HEK293 (cell line): ENCODE results near the gene ZSCAN22.

ENCODE experiments used
- CTCF ChIA-PET: fragments of 350-600 bp; formaldehyde crosslinking; extraction: SDS; loops from one replicate; lab custom pipeline; 2021; ENCODE audit warnings: antibody characterized with exemption; lab: Yijun Ruan, JAX
- POLR2A ChIA-PET: fragments of 300-600 bp; formaldehyde crosslinking; extraction: SDS; loops from one replicate; lab custom pipeline; 2020; ENCODE audit warnings: antibody characterized with exemption, inconsistent platforms; lab: Yijun Ruan, JAX
- H3K27ac ChIP-seq: fragments of 200-500 bp; sonication (Bioruptor generic); 2 replicates; pipeline ENCODE4 v1.5.1; 2014; ENCODE audit warnings: low read depth, low read length, control low read depth, inconsistent platforms; ENCODE audit errors: extremely low read depth
- H3K36me3 ChIP-seq, 2 experiments: fragments of 200-500 bp in 1 of 2; sonication (Bioruptor generic) in 1 of 2; 1 replicate in 1 of 2; 2 replicates in 1 of 2; pipeline ENCODE4 v1.5.1; 2014 to 2017; ENCODE audit warnings: inconsistent platforms in 2 of 2, low read length in 2 of 2; ENCODE audit not compliant: control insufficient read depth in 2 of 2, insufficient read depth in 1 of 2
- H3K4me1 ChIP-seq: fragments of 200-500 bp; sonication (Bioruptor generic); 2 replicates; pipeline ENCODE4 v1.5.1; 2014; ENCODE audit warnings: mild to moderate bottlenecking, low read length, inconsistent platforms; ENCODE audit not compliant: control insufficient read depth, insufficient read depth
- H3K4me3 ChIP-seq: 2 replicates; pipeline ENCODE4 v1.5.1; 2011; ENCODE audit warnings: low read depth, mild to moderate bottlenecking, control low read depth, low read length, moderate library complexity
- H3K9me3 ChIP-seq: fragments of 200-500 bp; sonication (Bioruptor generic); 2 replicates; pipeline ENCODE4 v1.5.1; 2014; ENCODE audit warnings: low read depth, low read length, inconsistent platforms; ENCODE audit not compliant: control insufficient read depth, insufficient read depth
- EGR2 ChIP-seq: fragments of 450-650 bp; formaldehyde crosslinking; IDR thresholded peaks from 2 replicates; pipeline ENCODE4 v1.5.1; 2016; ENCODE audit warnings: low read depth, missing biosample characterization, missing genetic modification characterization
- HIC1 ChIP-seq: fragments of 450-650 bp; formaldehyde crosslinking; IDR thresholded peaks from 2 replicates; pipeline ENCODE4 v1.5.1; 2016; ENCODE audit warnings: missing biosample characterization, missing genetic modification characterization
- HOXC10 ChIP-seq: sonication (generic); formaldehyde crosslinking; IDR thresholded peaks from 2 replicates; pipeline ENCODE4 v1.8.1; 2023; ENCODE audit warnings: mild to moderate bottlenecking, missing genetic modification reagents
- KLF7 ChIP-seq: fragments of 450-650 bp; formaldehyde crosslinking; IDR thresholded peaks from 2 replicates; pipeline ENCODE4 v1.5.1; 2016; ENCODE audit warnings: missing biosample characterization, missing genetic modification characterization, borderline replicate concordance
- KLF9 ChIP-seq: fragments of 450-650 bp; formaldehyde crosslinking; IDR thresholded peaks from 2 replicates; pipeline ENCODE4 v1.5.1; 2016; ENCODE audit warnings: missing biosample characterization, missing genetic modification characterization, low read depth
- MYNN ChIP-seq: fragments of 450-650 bp; formaldehyde crosslinking; IDR thresholded peaks from 2 replicates; pipeline ENCODE4 v1.5.1; 2016; ENCODE audit warnings: missing biosample characterization, missing genetic modification characterization, borderline replicate concordance
- TRIM28 ChIP-seq: IDR thresholded peaks from 2 replicates; pipeline ENCODE4 v1.6.1; 2011; ENCODE audit warnings: low read length, control low read depth, borderline replicate concordance
- ZFHX2 ChIP-seq: fragments of 450-650 bp; formaldehyde crosslinking; conservative IDR thresholded peaks from 2 replicates; pipeline ENCODE4 v1.5.1; 2016; ENCODE audit warnings: missing biosample characterization, missing genetic modification characterization
- ZNF184 ChIP-seq: fragments of 450-650 bp; IDR thresholded peaks from 2 replicates; pipeline ENCODE4 v1.5.1; 2018; ENCODE audit warnings: missing biosample characterization, mild to moderate bottlenecking, missing genetic modification characterization
- ZNF223 ChIP-seq: fragments of 450-650 bp; formaldehyde crosslinking; IDR thresholded peaks from 2 replicates; pipeline ENCODE4 v1.5.1; 2016; ENCODE audit warnings: missing biosample characterization, missing genetic modification characterization
- ZNF239 ChIP-seq: fragments of 450-650 bp; formaldehyde crosslinking; IDR thresholded peaks from 2 replicates; pipeline ENCODE4 v1.5.1; 2016; ENCODE audit warnings: missing biosample characterization, missing genetic modification characterization
- ZNF426 ChIP-seq: fragments of 450-650 bp; formaldehyde crosslinking; IDR thresholded peaks from 2 replicates; pipeline ENCODE4 v1.5.1; 2017; ENCODE audit warnings: missing biosample characterization, missing genetic modification characterization, mild to moderate bottlenecking, inconsistent platforms, moderate library complexity
- ZNF544 ChIP-seq: fragments of 450-650 bp; formaldehyde crosslinking; IDR thresholded peaks from 2 replicates; pipeline ENCODE4 v1.5.0; 2017; ENCODE audit warnings: missing biosample characterization, missing genetic modification characterization
- ZNF624 ChIP-seq: fragments of 450-650 bp; formaldehyde crosslinking; IDR thresholded peaks from 2 replicates; pipeline ENCODE4 v1.5.1; 2017; ENCODE audit warnings: missing biosample characterization, missing genetic modification characterization
- ZNF629 ChIP-seq: fragments of 450-650 bp; formaldehyde crosslinking; IDR thresholded peaks from 2 replicates; pipeline ENCODE4 v1.5.1; 2017; ENCODE audit warnings: missing biosample characterization, missing genetic modification characterization
- ZNF777 ChIP-seq: fragments of 450-650 bp; formaldehyde crosslinking; IDR thresholded peaks from 2 replicates; pipeline ENCODE4 v1.5.1; 2017; ENCODE audit warnings: missing biosample characterization, missing genetic modification characterization, borderline replicate concordance
- ZNF792 ChIP-seq: fragments of 450-650 bp; formaldehyde crosslinking; IDR thresholded peaks from 2 replicates; pipeline ENCODE4 v1.5.1; 2016; ENCODE audit warnings: missing biosample characterization, missing genetic modification characterization
- ZXDB ChIP-seq: fragments of 450-650 bp; formaldehyde crosslinking; IDR thresholded peaks from 2 replicates; pipeline ENCODE4 v1.5.1; 2016; ENCODE audit warnings: missing biosample characterization, missing genetic modification characterization
- TF ChIP-seq, protein P1 (sequence below): fragments of 450-650 bp; formaldehyde crosslinking; IDR thresholded peaks from 2 replicates; pipeline ENCODE4 v1.5.1; 2017; ENCODE audit warnings: missing biosample characterization, missing genetic modification characterization
- TF ChIP-seq, protein P2 (sequence below): fragments of 450-650 bp; IDR thresholded peaks from 2 replicates; pipeline ENCODE4 v1.5.1; 2018; ENCODE audit warnings: missing biosample characterization, missing genetic modification characterization
- TF ChIP-seq, protein P3 (sequence below): fragments of 450-650 bp; formaldehyde crosslinking; IDR thresholded peaks from 2 replicates; pipeline ENCODE4 v1.5.1; 2016; ENCODE audit warnings: missing biosample characterization, missing genetic modification characterization

Gene ZSCAN22

GRCh38 chr19:58357481-58358145, 30.8 kb downstream of the ZSCAN22 start:
- CTCF ChIA-PET, result no interaction called here
- H3K4me1 ChIP-seq, result no peaks in the 10 kb centered on the region

DNA sequence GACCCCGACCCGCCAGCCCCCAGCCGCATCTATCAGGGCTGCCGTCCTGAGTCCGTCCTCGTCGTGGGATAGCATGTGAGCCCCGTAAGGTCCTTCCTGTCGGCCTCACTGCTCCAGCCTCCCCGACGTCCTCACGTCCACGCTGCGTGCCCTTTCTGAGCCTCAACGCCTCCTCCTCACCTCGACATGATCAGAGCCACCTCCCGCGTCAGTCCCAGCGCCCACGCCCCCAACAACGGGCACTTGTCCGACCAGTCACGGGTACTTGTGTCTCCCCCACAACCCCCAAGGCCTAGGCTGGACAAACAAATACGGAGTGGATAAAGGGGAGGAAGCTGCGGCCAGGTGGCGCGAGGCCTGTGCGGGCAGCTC, 35.1 kb downstream of the ZSCAN22 start:
- H3K9me3 ChIP-seq, result no peaks in the 10 kb centered on the region
- CTCF ChIA-PET, result interaction anchor here (0.7 to 1.5 kb wide), 5 partner anchors 12 to 229 kb away, joined by 3 to 9 read pairs (median 5); no protein-coding TSS in a partner anchor
- POLR2A ChIA-PET, result interaction anchor here (0.5 to 3.2 kb wide), 36 partner anchors 9 to 213 kb away, joined by 3 to 38 read pairs (median 9); partner anchors contain the start of genes A1BG, CHMP2A, RNF225 and RPS5
- peak overlapping the region; percentile 96 for H3K4me3 ChIP-seq
- TF ChIP-seq KLF9 (tag by site-specific recombination), result peak; percentile 15; the same call in 1 of the 2 replicates
- TF ChIP-seq ZNF777 (tag by site-specific recombination), result peak; percentile 99
- no peak for TF ChIP-seq KLF7 (tag by site-specific recombination)
- peak; percentile 82 for TF ChIP-seq ZFHX2
- TF ChIP-seq ZNF239 (tag by site-specific recombination), result 0 out of 2 replicates have a peak, but pooled peaks have one; percentile 10
- 0 out of 2 replicates have a peak, but pooled peaks have one; percentile 43 for TF ChIP-seq HOXC10 (CRISPR knock-in tag)
- no peak for TF ChIP-seq ZNF544 (tag by site-specific recombination)
- 0 out of 2 replicates have a peak, but pooled peaks have one; percentile 14 for TF ChIP-seq ZNF792
- TF ChIP-seq, protein P1, sequence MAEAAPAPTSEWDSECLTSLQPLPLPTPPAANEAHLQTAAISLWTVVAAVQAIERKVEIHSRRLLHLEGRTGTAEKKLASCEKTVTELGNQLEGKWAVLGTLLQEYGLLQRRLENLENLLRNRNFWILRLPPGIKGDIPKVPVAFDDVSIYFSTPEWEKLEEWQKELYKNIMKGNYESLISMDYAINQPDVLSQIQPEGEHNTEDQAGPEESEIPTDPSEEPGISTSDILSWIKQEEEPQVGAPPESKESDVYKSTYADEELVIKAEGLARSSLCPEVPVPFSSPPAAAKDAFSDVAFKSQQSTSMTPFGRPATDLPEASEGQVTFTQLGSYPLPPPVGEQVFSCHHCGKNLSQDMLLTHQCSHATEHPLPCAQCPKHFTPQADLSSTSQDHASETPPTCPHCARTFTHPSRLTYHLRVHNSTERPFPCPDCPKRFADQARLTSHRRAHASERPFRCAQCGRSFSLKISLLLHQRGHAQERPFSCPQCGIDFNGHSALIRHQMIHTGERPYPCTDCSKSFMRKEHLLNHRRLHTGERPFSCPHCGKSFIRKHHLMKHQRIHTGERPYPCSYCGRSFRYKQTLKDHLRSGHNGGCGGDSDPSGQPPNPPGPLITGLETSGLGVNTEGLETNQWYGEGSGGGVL, result peak; percentile 36; the same call in 1 of the 2 replicates
- no peak for TF ChIP-seq ZNF184 (tag by site-specific recombination)
- TF ChIP-seq TRIM28, result no peak; the same call in 1 of the 2 replicates
- TF ChIP-seq EGR2 (tag by site-specific recombination), result peak; percentile 87
- TF ChIP-seq, all 188 proteins: peak for 8
- Histone ChIP-seq H3K27ac (peak overlapping the region; percentile 85), H3K36me3 (no peaks in the 10 kb centered on the region; a peak in 1 of 3 replicates), H3K4me1 (no peaks in the 10 kb centered on the region)

More at GRCh38 chr19:58357481-58358145, 30.8 kb downstream of the ZSCAN22 start:
- Histone ChIP-seq H3K27ac (no peak overlapping the region), H3K36me3 (no peaks in the 10 kb centered on the region; a peak in 1 of 3 replicates), H3K9me3 (no peaks in the 10 kb centered on the region), H3K4me3 (no peak overlapping the region)
- TF ChIP-seq HIC1 (tag by site-specific recombination) (0 out of 2 replicates have a peak, but pooled peaks have one; percentile 17), ZFHX2 (no peak)
- POLR2A ChIA-PET, result no interaction called here

- no peaks in the 10 kb centered on the region for H3K9me3 ChIP-seq
- H3K4me1 ChIP-seq, result no peaks in the 10 kb centered on the region
- H3K4me3 ChIP-seq, result peak within 1 kb of the TSS; percentile 96
- ChIA-PET CTCF (interaction anchor here (0.7 to 1.5 kb wide), 7 partner anchors 11 to 230 kb away, joined by 3 to 9 read pairs (median 5); partner anchors contain the start of gene ZBTB45), POLR2A (interaction anchor here (0.5 to 3.2 kb wide), 42 partner anchors 10 to 359 kb away, joined by 3 to 38 read pairs (median 6); partner anchors contain the start of genes A1BG, CHMP2A, RNF225 and RPS5)
- H3K36me3 ChIP-seq, result no peaks in the 10 kb centered on the region; a peak in 1 of 3 replicates
- peak within 1 kb of the TSS; percentile 85 for H3K27ac ChIP-seq
- TF ChIP-seq ZNF629 (tag by site-specific recombination), result peak; percentile 42; the same call in 1 of the 2 replicates
- no peak for TF ChIP-seq ZNF426 (tag by site-specific recombination)
- no peak for TF ChIP-seq ZNF223 (tag by site-specific recombination)
- TF ChIP-seq, protein P2, sequence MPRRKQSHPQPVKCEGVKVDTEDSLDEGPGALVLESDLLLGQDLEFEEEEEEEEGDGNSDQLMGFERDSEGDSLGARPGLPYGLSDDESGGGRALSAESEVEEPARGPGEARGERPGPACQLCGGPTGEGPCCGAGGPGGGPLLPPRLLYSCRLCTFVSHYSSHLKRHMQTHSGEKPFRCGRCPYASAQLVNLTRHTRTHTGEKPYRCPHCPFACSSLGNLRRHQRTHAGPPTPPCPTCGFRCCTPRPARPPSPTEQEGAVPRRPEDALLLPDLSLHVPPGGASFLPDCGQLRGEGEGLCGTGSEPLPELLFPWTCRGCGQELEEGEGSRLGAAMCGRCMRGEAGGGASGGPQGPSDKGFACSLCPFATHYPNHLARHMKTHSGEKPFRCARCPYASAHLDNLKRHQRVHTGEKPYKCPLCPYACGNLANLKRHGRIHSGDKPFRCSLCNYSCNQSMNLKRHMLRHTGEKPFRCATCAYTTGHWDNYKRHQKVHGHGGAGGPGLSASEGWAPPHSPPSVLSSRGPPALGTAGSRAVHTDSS, result no peak
- TF ChIP-seq ZNF624, result no peak
- peak; percentile 51; the same call in 1 of the 2 replicates for TF ChIP-seq MYNN (tag by site-specific recombination)
- TF ChIP-seq EGR2 (tag by site-specific recombination), result no peak; the same call in 1 of the 2 replicates
- peak; percentile 92 for TF ChIP-seq ZXDB (tag by site-specific recombination)
- TF ChIP-seq, protein P3, sequence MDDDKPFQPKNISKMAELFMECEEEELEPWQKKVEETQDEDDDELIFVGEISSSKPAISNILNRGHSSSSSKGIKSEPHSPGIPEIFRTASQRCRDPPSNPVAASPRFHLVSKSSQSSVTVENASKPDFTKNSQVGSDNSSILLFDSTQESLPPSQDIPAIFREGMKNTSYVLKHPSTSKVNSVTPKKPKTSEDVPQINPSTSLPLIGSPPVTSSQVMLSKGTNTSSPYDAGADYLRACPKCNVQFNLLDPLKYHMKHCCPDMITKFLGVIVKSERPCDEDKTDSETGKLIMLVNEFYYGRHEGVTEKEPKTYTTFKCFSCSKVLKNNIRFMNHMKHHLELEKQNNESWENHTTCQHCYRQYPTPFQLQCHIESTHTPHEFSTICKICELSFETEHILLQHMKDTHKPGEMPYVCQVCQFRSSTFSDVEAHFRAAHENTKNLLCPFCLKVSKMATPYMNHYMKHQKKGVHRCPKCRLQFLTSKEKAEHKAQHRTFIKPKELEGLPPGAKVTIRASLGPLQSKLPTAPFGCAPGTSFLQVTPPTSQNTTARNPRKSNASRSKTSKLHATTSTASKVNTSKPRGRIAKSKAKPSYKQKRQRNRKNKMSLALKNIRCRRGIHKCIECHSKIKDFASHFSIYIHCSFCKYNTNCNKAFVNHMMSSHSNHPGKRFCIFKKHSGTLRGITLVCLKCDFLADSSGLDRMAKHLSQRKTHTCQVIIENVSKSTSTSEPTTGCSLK (tag by site-specific recombination), result no peak
Measured at GRCh38 chr19:58362272-58362994, 35.6 kb downstream of the ZSCAN22 start, which contains the start of gene ZNF497. ZNF497 (minus strand) TSS chr19:58362751; CDS start chr19:58357635, 5,116 bp downstream.
